GM19468 (cell line): ENCODE results near the gene NRG4.
"Not testable (repeated sequence)": the region's sequence is repeated elsewhere in the genome, so short reads cannot be mapped to it uniquely, and the experiment has no call there.

ENCODE experiments used
- ATAC-seq: cut with Tn5 transposase; IDR thresholded peaks from one replicate; pipeline ENCODE4 v1.9.1; 2021; ENCODE audit warnings: mild to moderate bottlenecking, moderate library complexity, moderate number of reproducible peaks; ENCODE audit not compliant: unreplicated experiment; ENCODE audit errors: extremely low read depth

NRG4 gene

DNA sequence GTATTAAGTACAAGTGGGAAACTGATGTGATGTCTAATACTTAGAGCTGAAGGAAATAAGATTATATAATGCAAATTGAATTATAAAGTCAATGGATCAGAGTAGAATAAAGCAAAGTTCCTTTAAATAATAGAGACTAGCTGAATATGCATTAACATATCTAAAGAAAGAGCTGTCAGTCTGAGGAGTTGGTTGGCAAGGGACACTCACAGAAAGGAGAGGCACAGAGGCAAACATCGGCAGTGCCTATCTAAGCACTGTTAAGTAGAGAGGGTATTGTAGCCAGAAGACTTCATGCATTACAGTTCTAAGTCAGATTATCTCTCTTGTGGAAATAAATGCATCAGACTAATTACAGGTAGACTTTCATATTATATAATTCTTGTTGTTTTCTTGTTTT lies 16.6 kb downstream of the NRG4 start:
- ATAC-seq, result no peak

DNA sequence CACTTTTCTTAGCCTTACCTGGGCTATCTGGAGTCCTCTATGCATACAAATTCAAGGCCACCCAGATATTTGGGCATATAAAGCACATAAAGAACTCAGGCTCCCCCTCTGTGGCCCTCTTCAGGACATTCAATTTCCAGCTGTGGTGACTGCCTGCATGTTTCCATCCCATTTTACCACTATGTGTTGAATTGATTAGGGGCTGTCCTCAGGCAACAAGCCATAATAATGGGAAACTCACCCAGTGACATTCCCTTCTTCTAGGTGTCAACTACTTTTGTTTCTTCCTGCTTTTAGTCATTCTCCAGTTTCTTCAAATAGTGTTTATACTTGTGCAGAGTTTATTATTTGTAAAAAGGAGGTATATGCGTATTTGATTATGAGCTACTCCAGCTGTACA lies 18.0 kb downstream of the NRG4 start:
- ATAC-seq, result no peak

DNA sequence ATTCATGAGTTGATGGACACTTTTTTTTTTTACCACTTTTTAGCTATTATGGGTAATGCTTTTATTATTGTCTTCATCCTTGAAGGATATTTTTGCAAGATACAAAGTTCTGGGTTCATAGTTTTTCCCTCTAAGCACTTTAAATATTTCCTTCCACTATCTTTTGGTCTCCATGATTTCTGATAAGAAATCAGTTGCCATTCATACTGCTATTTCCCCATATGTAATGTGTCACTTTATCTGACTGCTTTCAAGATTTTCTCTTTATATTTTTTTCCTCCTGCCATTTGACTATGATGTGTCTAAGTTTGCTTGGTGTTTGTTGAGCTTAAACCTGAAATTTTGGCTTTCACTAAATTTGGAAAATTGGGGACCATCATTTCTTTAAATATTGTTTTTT lies 19.3 kb downstream of the NRG4 start:
- ATAC-seq, result no peak

DNA sequence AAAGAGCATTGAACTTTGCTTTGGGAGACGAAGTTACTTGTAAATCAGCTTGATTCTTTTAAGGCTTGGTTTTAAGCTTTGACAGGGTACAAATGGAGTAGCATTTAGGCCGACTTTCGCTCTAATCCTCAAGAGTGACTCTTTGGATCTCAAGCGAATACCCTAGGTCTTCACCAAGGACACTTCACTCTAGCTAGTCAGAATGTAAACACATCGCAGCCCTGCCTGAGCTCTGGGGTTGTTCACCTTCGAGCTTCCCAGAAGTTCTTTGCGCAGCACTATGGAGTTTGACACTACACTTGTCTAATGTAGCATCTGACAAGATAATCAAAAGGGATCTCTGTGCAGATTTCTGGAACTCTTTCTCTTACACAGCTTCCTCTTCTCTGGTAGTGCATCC lies 22.3 kb downstream of the NRG4 start:
- no peak for ATAC-seq

DNA sequence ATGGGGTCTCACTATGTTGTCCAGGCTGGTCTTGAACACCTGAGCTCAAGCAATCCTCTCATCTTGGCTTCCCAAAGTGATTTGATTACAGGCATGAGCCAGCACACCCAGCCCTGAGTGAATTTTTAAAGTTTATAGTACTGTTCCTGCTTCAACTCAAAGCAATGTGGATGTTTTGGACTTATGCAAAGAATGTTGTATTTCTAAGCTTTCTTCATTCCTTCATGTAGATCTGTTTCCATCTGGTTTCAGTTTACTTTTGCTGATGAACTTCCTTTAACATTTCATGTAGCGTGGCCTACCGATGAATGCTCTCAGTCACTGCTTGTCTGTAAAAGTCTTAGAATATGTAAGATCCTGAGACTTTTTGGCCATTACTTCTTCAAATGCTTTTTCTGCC lies 23.2 kb downstream of the NRG4 start:
- ATAC-seq, result no peak

DNA sequence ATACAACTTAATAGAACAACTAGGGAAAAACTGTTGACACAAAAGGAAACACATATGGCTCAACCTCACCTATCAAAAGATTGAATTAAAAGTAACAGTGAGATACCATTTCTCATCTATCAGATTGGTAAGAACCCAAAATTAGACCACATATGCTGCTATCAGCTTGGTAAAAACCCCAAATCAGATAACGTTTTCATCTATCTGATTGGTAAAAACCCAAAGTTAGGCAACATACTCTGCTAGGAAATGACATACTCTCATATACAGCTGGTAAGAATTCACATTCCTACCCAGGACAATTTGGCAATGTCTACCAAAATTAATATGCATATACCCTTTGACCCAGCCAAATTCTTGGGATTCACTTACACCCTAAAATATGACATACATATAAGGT lies 26.3 kb downstream of the NRG4 start:
- no peak for ATAC-seq

DNA sequence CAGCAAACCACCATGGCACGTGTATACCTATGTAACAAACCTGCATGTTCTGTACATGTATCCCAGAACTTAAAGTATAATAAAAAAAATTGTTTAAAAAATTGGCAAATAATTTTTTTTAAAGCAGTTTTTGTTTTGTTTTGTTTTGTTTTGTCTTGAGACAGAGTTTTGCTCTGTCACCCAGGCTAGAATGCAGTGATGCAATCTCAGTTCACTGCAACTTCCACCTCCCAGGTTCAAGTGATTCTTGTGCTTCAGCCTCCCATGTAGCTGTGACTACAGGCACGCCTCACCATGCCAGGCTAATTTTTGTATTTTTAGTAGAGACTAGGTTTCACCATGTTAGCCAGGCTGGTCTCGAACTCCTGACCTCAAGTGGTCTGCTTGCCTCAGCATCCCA lies 27.5 kb downstream of the NRG4 start:
- ATAC-seq, result not testable (repeated sequence)

DNA sequence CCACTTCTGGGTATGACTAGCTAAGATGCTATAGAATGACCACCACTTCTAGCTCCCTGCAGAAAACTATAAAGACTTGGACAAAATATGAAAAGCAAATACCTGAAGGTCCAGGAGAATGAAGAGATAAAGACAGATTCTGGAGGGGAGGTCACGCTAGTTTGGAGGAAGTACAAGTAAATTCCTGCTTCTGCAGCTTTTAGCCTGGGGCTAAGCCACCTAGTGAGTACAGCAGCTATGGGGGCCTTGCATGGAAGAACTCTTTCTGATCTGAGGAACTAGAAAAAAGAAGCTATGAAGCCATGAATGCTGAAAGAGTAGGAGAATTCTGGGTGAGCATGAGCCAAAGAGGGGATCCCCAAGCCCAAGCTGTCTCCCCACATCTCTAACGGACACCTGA lies 29.8 kb downstream of the NRG4 start:
- no peak for ATAC-seq

DNA sequence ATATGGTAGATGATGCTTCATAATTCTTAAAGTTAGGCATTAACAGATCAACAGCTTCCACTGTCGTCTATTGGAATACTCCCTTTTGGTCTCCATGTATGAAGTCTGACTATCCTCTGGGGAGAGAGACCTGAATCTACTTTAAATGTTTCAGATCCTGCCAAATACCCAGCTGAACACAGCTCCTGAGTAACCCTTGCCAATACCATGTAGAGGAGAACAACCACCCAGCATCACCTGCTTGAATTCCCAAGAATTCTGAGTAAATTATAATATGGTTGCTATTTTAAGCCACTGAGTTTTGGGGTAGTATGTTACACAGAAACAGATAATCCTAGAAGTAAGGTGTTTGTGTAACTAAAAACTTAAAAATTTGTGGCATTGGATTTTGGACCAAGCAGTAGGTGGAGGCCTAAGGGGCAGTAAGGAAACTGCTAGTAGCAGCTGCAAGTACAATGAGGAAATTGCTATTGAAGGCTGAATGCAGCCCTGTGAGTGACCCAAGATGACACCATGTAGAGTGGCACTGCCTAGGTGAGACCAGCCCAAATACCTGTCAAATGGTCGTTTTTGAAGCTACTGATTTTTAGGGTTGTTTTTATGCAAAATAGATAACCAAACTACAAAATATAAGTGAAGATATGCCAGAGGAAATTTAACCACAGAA lies 30.9 kb downstream of the NRG4 start:
- ATAC-seq, result no peak

DNA sequence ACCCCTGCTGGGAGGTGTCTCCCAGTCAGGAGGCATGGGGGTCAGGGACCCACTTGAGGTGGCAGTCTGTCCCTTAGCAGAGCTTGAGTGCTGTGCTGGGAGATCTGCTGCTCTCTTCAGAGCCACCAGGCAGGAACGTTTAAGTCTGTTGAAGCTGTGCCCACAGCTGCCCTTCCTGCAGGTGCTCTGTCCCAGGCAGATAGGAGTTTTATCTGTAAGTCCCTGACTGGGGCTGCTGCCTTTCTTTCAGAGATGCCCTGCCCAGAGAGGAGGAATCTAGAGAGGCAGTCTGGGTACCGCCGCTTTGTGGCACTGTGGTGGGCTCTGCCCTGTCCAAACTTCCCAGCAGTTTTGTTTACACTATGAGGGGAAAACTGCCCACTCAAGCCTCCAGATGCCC lies 35.5 kb downstream of the NRG4 start:
- ATAC-seq, result not testable (repeated sequence)

DNA sequence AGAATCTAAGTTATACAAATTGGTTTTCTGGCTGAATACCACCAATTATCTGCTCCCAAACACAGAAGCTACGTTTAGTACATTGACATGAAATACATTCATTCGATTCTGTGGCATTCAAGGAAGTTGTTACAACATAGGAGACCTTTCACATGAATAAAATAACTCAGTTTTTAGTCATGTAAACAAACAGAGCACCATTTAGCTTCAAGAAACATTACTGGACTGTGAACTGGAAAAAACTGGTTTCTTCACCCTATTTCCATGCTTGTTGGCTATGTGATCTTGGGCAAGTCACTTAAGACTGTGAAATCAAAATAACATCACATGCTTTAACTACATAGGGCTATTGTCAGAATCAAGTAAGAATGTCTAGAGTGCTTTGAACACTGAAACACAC lies 46.2 kb downstream of the NRG4 start:
- ATAC-seq, result no peak

DNA sequence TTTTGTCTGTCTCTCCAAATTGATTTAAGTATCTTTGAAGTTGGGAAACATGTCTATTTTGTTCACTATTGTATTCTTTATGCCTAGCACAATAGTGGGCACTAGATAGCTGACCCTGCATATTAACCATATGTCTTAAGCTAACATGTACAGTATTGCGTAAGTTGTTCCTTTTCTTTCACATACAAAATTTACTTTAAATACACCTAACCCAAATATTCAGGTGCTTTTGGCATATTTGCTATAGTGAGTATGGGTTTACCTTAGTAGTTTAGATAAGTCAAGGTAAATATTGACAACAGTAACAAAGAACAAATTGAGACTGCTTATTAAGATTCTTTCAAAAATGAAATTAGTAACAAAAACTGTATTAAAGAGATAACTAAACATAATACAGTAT lies 50.9 kb downstream of the NRG4 start:
- no peak for ATAC-seq

DNA sequence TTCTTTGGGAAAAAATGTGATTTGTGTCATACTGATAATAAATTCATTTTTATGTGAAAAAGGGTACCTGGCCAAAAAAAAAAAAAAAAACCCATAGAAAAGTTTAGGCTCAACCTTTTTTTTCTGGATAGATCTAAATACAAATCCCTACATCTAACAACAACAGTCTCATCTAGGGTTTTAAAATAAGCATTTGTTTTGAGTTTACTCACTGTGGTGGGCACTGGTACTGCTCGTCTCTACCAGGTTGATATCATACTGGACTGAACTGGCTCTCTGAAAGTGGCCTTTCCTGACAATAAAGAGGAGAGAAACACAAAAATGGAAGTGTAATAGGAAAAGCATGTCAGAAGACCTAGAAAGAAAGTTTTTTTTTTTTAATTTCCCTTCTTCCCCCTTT lies 56.5 kb downstream of the NRG4 start:
- ATAC-seq, result no peak

DNA sequence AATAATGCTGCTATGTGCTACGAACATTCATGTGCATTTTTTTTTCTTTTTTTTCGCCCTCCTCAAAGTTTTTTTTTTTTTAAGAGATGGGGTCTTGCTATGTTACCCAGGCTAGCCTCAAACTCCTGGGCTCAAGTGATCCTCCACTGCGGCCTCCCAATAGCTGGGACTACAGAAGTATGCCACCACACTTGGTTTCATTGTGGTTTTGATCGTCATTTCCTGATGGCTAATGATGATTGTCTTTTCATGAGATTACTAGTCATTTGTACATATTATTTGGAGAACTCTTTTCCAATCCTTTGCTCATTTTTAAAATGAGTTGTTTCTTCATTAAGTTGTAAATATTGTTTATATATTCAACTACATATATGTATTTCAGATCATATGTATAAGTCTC lies 59.7 kb downstream of the NRG4 start:
- no peak for ATAC-seq

DNA sequence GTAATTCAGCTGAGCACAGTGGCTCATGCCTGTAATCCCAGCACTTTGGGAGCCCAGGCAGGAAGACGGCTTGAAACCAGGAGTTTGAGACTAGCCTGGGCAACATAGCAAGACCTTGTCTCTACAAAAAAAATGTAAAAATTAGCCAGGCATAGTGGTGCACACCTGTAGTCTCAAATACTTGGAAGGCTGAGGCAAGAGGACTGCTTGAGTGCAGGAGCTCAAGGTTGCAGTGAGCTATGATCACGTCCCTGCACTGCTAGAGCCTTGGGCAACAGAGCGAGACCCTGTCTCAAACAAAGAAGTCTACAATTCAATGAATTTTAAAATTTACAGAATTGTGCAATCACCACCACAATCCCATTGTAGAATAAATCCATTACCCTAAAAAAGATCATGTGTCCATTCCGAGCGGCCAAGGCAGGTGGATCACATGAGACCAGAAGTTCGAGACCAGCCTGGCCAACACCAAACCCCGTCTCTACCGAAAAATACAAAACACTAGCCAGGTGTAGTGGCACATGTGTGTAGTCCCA lies 63.4 kb downstream of the NRG4 start:
- no peak for ATAC-seq

DNA sequence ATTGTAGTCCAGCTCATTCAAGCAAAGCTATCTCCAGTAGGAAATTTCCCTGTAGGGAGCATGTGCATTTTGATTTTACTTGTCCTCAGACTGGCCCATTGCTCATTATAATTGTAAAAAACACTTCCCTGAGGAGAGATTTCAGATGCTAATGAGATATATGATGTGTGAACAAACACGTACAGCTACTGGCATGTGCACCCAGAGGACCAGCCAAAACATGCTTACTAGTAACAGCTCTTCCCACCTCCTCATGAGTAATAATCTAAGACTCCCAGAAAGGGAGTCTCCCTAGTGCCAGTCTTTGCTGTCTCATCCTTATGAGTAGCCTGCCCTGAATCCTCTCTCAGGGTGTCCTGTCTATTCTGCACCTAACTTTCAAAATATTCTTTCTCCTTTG lies 65.1 kb downstream of the NRG4 start:
- no peak for ATAC-seq

DNA sequence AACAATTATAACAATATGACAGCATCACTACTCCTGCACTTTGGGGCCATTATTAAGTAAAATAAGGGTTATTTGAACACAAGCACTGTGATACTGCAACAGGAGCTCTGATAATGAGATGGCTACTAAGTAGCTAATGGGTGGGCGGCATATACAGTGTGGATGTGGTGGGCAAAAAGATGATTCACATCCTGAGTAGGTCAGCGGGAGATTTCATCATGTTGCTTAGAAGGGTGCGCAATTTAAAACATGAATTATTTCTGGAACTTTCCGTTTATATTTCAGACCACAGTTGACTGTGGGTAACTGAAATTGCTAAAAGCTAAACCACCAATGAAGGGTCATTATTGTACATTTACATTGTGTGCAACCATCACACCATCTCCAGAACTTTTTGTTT lies 66.3 kb downstream of the NRG4 start:
- no peak for ATAC-seq

DNA sequence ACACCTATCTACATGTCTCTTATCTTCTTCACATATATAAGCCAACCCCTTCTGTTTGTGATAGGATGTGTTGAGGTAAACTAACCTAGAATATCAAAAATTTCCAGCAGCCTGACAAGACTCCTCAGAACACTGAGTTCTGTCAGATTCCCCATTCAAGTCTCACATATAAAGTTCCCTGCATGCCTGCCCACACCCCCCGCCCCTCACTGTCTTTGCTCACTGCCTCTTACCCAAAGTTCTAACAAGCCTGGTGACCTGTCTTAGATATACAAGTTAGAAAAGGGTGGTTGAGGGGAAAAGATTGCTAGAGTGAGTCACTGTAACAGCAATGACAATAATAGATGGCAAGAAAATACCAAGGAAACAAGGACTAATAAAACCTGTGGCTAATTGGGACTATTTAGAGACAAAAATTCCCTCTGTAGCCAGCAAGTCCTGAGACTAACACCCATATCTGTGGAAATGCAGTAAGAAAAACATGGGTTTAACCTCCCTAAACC lies 68.5 kb downstream of the NRG4 start:
- no peak for ATAC-seq

DNA sequence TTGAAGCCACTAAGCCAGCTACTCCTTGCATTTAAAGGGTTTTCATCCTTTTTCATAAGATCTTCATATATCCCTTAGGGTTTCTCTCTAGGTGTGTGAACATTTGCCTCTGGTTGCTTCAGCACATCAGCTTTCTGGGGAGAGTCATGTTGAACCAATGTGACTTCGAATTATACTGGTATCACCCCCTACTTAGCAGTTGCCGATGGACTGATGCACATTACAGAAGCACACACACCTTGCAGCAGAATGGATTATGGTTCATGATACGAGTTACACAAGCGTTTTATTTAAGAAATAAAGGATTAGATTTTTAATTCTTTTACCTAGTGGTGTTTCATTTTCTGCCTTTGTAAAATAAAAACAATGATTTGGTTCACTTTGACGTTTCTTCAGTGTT lies 69.0 kb downstream of the NRG4 start:
- ATAC-seq, result no peak

DNA sequence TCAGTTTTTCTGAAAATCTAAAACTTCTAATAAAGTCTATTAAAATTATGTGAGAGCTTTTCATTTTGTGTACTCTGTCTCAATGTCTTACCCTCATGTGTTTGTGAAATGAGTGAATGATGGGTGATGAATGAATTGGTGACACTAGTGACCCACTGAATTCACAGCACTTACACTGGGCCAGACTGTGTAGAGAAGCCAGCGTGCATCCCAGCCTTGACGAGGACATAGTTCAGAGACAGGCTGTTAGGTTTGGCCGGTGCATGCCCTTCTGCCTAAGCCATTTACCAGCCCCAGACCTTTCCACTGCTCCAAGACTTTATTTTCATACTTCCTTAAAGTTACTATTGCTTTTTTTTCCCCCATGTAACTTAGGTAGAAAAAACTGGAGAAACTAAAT lies 69.8 kb downstream of the NRG4 start:
- no peak for ATAC-seq

DNA sequence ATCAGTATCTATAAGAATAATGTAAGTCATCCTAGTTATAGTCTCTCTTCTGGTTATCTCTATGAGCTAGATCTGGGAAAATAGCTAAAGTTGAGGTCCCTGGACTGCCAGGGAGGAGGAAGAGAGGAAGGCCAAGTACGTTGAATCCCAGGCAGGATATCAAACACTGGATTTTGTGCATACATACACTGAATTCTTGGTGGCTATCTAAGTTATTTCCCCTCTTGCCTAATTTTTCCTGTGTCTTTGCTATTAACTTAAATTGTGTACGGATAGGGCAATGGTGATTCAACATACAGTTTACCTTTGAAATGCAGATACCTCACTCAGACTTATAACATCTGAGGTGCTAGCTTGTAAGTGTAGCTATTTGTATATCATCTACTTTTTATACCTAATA lies 81.4 kb downstream of the NRG4 start:
- no peak for ATAC-seq

DNA sequence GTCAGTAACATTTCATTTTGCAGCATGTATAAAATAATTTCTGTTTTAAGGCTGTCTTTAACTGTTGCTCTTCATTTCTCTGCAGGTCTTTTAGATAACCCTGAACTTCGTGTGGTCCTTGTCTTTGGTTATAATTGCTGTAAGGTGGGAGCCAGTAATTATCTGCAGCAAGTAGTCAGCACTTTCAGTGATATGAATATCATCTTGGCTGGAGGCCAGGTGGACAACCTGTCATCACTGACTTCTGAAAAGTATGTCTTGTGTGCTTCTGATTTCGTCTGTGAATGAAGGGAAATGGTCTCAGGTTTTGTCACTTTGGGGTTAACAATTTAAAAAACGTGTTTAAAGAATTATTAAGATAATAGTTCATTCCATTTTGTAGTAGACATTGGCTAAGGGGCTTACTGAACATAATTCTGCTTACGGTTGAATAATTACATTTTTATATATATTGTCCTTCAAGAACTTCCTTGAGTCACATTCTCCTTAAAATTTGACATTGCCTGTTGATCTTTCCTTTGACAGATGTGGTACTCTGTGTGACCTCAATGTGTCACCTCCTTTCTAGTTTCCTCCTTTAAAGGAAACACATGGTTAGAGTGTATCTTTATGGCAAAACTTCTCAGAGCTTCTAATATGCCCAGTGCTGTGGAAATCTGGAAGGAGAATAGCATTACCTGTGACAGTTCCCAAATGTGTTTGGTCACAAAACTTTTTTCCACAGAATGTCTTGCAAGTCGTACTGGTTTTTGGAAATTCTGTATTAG lies 82.2 kb downstream of the NRG4 start:
- no peak for ATAC-seq
